Heart right ventricle (tissue), 16 donors: ENCODE data around the gene PRPSAP1. TPM values are rescaled to one million over a fixed set of nuclear protein-coding genes. Genes with fewer than 3 reads are reported as not detected.

ENCODE experiments used
- ATAC-seq, 8 donors: fragments of 200-7000 bp; cut with Tn5 transposase; one replicate each; pipeline ENCODE4 v1.9.1; 2020; ENCODE audit warnings: mild to moderate bottlenecking in 8 of 8, moderate library complexity in 8 of 8, moderate number of reproducible peaks in 1 of 8
- DNase-seq, 2 donors: peaks; one replicate each; pipeline ENCODE4 v3.0.0-alpha.2; 2020
- H3K27ac ChIP-seq, 10 donors: fragments of 200-600 bp; sonication (generic) in 2 of 10; one replicate each; pipeline versions ENCODE4 v1.5.0 to v1.8.0; 2020 to 2022; ENCODE audit warnings: mild to moderate bottlenecking in 3 of 10
- H3K27me3 ChIP-seq, 7 donors: fragments of 200-600 bp; one replicate each; pipeline ENCODE4 v1.8.0; 2021 to 2022; ENCODE audit warnings: mild to moderate bottlenecking in 2 of 7
- H3K36me3 ChIP-seq, 9 donors: fragments of 200-600 bp; sonication (generic) in 1 of 9; one replicate each; pipeline versions ENCODE4 v1.5.0 to v1.8.0; 2020 to 2022; ENCODE audit warnings: mild to moderate bottlenecking in 2 of 9
- H3K4me1 ChIP-seq, 9 donors: fragments of 200-600 bp; sonication (generic) in 1 of 9; one replicate each; pipeline versions ENCODE4 v1.5.0 to v1.8.0; 2020 to 2022; ENCODE audit warnings: mild to moderate bottlenecking in 4 of 9
- H3K4me3 ChIP-seq, 10 donors: fragments of 200-600 bp; sonication (generic) in 2 of 10; one replicate each; pipeline versions ENCODE4 v1.5.0 to v1.8.0; 2020 to 2022; ENCODE audit warnings: mild to moderate bottlenecking in 7 of 10, moderate library complexity in 2 of 10
- H3K9me3 ChIP-seq, 11 donors: fragments of 200-600 bp in 10 of 11; sonication (generic) in 2 of 11; one replicate each; pipeline versions ENCODE4 v1.5.0 to v1.8.0; 2013 to 2022; ENCODE audit warnings: mild to moderate bottlenecking in 2 of 11, control low read depth in 1 of 11, moderate library complexity in 1 of 11
- WGBS, 2 donors: extraction: QIAGEN DNeasy Blood & Tissue Kit; methylation state at CpG; one replicate each; pipeline ENCODE4 v1.1.7; 2013; ENCODE audit warnings: inconsistent platforms in 1 of 2; 5-methylcytosine and 5-hydroxymethylcytosine counted together
- intact Hi-C, 10 donors: fragments of 100-400 bp; cut with DNase I; formaldehyde crosslinking; loops; one replicate each; pipeline versions ENCODE4 v1.11.1 to v1.14.2; 2022
- polyA plus RNA-seq, 2 donors: library from polyadenylated mRNA; stranded (reverse); fragments of 200-250 nt; gene quantifications; one replicate each; pipeline ENCODE4 v1.2.3, GENCODE V29; 2013
- total RNA-seq, 10 donors: library from RNA; stranded (reverse); fragmentation: NEBNext Ultra II Directional in 3 of 10; extraction: Animal tissue kit (Norgen Biotek cat#: 25700) in 3 of 10; gene quantifications; one replicate each; pipeline versions ENCODE4 v1.2.1 to v1.2.4, GENCODE V29; 2021 to 2023
- TF ChIP-seq, protein P1 (sequence below), 9 donors: fragments of 200-600 bp; sonication (generic) in 2 of 9; IDR thresholded peaks; one replicate each; pipeline versions ENCODE4 v1.5.0 to v1.8.0; 2021 to 2022; ENCODE audit warnings: antibody characterized with exemption in 9 of 9, mild to moderate bottlenecking in 5 of 9, moderate library complexity in 1 of 9
- donor health status: Arrhythmogenic right ventricular cardiomyopathy.
- donor health status: ischemic (EF 13 %, LVEDD 7.1; RV severe dilation, severe dysfunction).
- donor health status: healthy with polysubstance abuse.
- donor health status: DM: no; HTN: yes; CAD: no.
- donor health status: DM: no; HTN: no; CAD: no.
- donor health status: ischemic (EF 25% LVEDD 6.9; RV normal size, moderate dysfunction).
- donor health status: ischemic (EF 25% LVEDD 5.7; RV mildly dilated, moderate dysfunction).
- donor health status: healthy.
- donor health status: DM: yes; HTN: yes; CAD: no.
- donor health status: Ischemic cardiomyopathy.
- donor health status: ischemic (EF 35%, LVEDD 5.7; RV mildly dilated, moderate dysfunction).
- donor health status: nonischemic (EF 11% LVEDD 7.7; RV severe dilation, severe dysfunction).
- donor health status: DM: yes; HTN: yes; CAD: no.
- donor health status: PGD.
- donor health status: ischemic (EF 29% LVEDD 5.4; RV normal size, mild dysfunction).
- donor health status: nonischemic (EF 23%, LVEDD 6.1; RV moderate dilation, normal function).

Gene PRPSAP1
- total and polyA plus RNA-seq, 12 donors, result 26.4 to 43.7 (median 33.7) TPM

DNA sequence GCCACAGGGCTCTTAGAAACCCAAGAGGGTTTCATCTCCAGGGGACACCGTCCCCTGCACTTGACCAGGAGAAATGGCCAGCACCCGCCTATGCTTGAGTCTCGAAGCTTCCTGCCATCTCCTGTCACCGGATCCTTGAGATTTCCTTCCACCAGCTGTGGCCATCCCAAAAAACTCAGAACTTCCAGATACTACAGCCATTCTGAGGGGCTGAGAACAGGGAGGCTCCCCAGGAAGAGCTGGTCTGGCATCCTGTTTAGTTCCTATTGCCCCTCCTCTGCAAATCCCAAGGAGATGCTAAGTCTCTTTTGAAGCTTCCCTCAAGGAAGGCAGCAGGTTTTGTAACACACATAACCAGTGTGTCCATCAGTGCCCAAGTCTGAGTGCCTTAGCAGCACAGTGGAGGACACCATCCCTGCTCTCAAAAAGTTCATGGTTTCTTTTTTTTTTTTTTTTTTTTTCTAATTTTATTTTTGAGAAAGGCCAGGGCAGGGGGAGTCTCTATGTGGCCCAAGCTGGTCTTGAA, 86.6 kb downstream of the PRPSAP1 start:
- Histone ChIP-seq H3K27me3 (no peaks in the 10 kb centered on the region), H3K4me1 (peaks cover 34 to 84% (median 74%) of the 10 kb centered on the region in 9 donors), H3K9me3 (no peaks in the 10 kb centered on the region), H3K36me3 (peaks cover 0 to 38% (median 0%) of the 10 kb centered on the region in 9 donors), H3K27ac (peak overlapping the region in 9 of 10 donors; percentile 89 to 98 (median 95)), H3K4me3 (peak overlapping the region in 8 of 10 donors; percentile 72 to 98 (median 96))
- ATAC-seq, result no peak
- intact Hi-C loops, result loop anchor here in 3 of 10 donors (5.0 to 10.0 kb wide), 3 partner anchors 70 to 485 kb away; partner anchors contain the start of genes MRPL38 (in 1 of the 3) and UNK (in 1 of the 3)
- WGBS, 2 donors, result 49 to 62% methylated on average over 4 of the region's 4 CpGs
- DNase-seq, result no peak
- TF ChIP-seq, protein P1, sequence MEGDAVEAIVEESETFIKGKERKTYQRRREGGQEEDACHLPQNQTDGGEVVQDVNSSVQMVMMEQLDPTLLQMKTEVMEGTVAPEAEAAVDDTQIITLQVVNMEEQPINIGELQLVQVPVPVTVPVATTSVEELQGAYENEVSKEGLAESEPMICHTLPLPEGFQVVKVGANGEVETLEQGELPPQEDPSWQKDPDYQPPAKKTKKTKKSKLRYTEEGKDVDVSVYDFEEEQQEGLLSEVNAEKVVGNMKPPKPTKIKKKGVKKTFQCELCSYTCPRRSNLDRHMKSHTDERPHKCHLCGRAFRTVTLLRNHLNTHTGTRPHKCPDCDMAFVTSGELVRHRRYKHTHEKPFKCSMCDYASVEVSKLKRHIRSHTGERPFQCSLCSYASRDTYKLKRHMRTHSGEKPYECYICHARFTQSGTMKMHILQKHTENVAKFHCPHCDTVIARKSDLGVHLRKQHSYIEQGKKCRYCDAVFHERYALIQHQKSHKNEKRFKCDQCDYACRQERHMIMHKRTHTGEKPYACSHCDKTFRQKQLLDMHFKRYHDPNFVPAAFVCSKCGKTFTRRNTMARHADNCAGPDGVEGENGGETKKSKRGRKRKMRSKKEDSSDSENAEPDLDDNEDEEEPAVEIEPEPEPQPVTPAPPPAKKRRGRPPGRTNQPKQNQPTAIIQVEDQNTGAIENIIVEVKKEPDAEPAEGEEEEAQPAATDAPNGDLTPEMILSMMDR (IDR thresholded peaks at IDR 0.05), result no peak

DNA sequence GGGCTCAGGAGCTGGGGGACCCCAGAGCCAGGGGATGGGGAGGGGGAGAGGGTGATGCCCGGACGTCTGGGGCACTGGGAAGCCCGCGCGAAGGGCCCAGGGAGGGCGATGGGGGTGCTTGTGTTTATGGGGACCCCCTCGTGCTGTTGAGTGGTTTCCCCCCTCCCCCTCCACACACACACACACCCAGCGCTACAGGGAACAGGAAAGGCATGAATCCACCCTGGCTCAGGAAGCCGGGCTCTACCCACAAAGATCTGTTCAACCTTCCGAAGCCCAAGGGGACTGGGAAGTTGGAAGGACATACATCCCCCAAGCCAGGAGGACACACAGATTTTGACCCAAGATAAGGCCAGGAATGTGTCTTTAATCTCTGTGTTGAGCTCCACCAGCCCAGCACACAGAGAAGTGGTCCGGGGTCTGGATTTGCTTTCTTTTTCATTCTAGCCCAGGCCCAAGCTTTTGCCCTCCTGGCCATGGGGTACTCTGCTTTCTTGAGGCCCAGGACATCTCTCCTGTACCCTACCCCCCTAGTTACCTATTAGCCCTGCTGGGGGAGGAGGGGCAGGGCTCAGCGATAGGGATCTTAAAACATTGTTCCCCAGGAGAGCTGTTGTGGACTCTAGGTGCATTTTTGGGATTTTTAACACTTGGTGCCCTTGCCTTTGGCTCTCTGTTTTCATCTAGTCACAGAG, 87.3 kb downstream of the PRPSAP1 start:
- DNase-seq, result no peak
- Histone ChIP-seq H3K4me3 (peak overlapping the region; percentile 72 to 98 (median 94)), H3K36me3 (peaks cover 0 to 35% (median 0%) of the 10 kb centered on the region in 9 donors), H3K27me3 (no peaks in the 10 kb centered on the region), H3K4me1 (peaks cover 27 to 84% (median 70%) of the 10 kb centered on the region in 9 donors), H3K27ac (peak overlapping the region; percentile 89 to 98 (median 94)), H3K9me3 (no peaks in the 10 kb centered on the region)
- intact Hi-C loops, result loop anchor here in 3 of 10 donors (5.0 to 10.0 kb wide), 3 partner anchors 69 to 484 kb away; partner anchors contain the start of genes MRPL38 (in 1 of the 3) and UNK (in 1 of the 3)
- 2 to 5% methylated on average over 8 to 12 of the region's 12 CpGs for WGBS, 2 donors
- TF ChIP-seq, protein P1 (IDR thresholded peaks at IDR 0.05), result no peak
- ATAC-seq, result peak in 1 of 8 donors; percentile 2

DNA sequence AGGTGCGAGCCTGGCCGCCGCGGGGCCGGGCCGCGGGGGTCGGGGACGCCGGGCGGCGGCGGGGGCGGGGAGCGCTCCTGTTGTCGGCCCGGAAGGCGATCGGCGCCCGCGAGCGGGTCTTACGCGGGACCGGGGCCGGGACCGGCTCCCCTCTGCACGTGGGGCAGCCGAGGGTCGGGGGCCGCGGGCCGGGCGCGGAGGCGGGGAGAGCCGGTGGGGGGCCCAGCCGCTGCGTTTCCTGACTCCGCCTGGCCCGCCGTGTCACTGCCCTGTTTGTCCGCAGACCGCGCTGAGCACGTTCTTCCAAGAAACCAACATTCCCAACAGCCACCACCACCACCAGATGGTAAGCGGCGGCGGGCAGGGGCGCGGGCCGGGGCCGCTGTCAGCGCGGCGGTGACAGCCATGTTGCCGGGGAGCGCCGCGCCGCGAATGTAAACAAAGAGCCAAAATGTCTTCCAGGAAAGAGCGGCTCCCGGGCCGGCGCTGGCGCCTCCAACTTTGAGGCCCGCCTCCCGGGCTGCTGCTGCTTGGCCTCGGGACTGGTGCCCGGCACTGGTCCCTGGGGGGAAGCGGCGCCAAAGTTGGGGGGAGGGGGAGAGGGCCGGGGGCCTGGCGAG, 88.0 kb downstream of the PRPSAP1 start:
- H3K27ac ChIP-seq, result peak overlapping the region; percentile 89 to 98 (median 94)
- H3K9me3 ChIP-seq, result no peaks in the 10 kb centered on the region
- H3K36me3 ChIP-seq, result peaks cover 0 to 29% (median 0%) of the 10 kb centered on the region in 9 donors
- ATAC-seq (peak in 2 of 8 donors; percentile 2 to 6), DNase-seq (peak; percentile 58 to 77)
- H3K4me1 ChIP-seq, result peaks cover 26 to 83% (median 64%) of the 10 kb centered on the region in 9 donors
- TF ChIP-seq, protein P1 (IDR thresholded peaks at IDR 0.05), result no peak
- H3K4me3 ChIP-seq, result peak overlapping the region; percentile 72 to 98 (median 94)
- 0 to 1% methylated on average over 57 to 74 of the region's 76 CpGs for WGBS, 2 donors
- intact Hi-C loops, result loop anchor here in 3 of 10 donors (5.0 to 10.0 kb wide), 3 partner anchors 68 to 483 kb away; partner anchors contain the start of genes MRPL38 (in 1 of the 3) and UNK (in 1 of the 3)
- H3K27me3 ChIP-seq, result no peaks in the 10 kb centered on the region
